HG03439 (cell line): ENCODE data around the gene CDRT4.

Source experiments
- ATAC-seq: cut with Tn5 transposase; IDR thresholded peaks from one replicate; pipeline ENCODE4 v1.9.1; 2021; ENCODE audit warnings: mild to moderate bottlenecking, moderate library complexity; ENCODE audit not compliant: unreplicated experiment

CDRT4 gene

DNA sequence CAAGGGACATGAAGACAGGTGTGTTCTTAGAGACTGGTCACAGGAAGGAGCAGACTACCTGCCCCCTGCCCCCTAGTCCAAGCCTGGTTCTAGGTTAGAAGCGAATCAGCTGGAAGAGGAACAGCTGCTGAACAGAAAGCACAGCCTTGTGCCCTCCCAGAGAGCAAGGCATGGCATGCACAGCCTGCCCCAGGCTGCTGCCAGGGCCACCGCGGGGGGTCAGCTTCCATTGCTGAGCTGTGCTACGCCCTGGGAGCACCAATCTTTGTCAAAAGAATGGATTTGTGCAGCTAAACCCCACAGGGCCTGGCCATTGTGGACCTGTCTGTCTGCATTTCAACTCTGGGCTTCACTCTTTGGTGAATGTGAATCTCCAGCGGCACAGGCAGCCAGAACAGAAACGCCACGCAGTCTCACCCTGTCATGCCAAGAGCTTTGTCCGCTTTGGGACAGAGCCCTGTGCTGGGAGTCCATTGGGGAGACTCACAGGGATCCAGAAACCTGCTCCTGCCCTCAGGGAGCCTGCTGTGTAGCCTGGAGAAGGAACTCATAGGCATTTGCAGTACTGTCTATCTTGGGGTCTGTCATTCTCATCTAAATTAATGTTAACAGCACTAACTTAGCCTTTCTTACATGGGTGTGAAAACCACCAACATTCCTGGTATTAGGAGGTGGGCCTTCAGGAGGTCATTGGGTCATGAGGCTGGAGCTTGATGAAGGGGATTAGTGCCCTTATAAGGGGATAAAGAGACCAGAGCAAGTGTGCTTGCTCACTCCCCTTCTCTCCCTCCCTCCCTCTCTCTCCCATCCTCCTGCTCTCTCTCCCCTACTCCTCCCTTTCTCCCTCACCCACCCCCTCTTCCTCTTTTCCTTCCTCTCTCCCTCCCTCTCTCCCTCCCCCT lies 25.6 kb upstream of the CDRT4 start:
- ATAC-seq: no peak

DNA sequence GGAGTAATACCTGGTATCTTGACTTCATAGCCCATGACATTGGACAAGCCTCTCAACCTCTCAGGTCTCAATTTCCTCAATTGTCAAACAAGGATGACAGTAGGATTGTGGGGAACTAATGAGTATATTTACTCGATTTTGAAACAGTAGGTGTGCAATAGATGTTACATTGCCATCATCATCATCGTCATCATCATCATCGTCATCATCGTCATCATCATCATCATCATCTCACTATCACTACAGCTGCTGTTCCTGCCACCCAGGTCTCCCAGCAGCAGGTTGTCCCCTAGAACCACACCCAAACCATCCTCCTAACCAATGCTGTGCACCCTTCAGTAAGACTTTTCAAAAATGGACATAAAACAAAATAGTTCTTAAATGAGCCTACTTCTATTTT lies 24.8 kb upstream of the CDRT4 start:
- ATAC-seq: no peak

DNA sequence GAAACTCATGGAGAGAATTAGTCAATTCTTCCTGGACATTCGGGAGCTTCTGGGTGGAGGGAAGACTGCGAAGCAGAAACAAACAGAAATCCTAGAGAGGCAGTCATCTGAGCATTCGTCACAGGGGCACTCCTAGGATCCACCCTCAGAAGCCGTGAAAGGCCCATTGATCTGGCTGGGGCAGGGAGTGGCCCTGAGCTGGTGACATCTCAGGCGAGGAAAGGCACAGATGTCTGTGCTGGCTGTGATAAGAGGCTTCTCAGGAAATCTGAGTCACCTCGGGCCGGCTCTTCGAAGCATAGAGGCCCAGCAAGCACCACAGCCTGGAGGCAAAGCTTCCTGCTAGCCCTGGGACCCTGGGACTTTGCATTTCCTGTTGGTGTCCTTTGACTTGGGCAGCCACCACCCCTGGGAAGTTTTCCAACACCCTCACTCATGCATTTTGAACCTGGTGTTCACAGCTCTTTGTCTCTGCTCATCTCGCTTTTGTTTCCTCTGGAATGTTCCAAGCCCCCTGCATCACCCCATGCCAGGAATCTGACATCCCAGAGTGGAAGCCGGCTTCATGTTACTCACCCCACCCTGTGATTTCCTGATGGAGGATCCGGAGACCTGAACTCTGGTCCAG lies 23.3 kb upstream of the CDRT4 start:
- ATAC-seq: no peak

DNA sequence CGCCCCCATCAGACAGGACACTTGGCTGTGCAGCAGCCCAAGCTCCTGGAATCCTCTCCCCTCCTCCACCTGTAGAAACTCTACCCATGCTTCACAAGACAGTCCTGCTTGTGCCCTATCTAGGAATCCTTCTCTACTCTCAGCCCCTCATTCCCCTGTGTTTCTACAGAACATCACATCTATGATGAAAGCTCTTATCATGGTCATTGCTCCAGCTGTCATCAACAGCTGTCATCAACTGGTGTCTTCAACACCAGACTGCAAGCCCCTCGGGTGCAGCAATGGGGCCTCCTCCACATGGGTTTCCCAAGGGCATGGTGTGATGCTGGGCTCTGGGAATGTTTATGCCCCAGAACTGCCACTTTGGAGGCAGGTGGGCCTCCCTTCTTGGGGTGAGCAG lies 21.1 kb upstream of the CDRT4 start:
- ATAC-seq: no peak

DNA sequence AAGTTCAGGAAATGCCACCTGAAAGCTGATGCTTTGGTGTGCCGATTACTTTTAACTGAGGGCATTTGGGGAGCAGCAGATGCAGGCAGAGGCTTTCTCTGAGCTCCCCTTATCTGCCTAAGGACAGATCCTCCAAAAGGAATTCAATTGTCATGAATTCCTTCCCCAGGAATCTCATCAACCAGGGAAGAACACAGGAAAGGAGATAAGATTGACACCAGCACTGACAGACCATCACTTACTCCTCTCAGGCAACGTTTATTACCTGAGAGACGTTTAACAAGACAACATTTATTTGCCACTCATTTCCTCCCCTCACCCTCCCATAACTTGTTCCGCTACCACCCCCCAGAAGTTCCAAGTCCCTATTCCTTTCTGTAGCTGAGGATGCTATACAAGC lies 17.6 kb upstream of the CDRT4 start:
- ATAC-seq: no peak

DNA sequence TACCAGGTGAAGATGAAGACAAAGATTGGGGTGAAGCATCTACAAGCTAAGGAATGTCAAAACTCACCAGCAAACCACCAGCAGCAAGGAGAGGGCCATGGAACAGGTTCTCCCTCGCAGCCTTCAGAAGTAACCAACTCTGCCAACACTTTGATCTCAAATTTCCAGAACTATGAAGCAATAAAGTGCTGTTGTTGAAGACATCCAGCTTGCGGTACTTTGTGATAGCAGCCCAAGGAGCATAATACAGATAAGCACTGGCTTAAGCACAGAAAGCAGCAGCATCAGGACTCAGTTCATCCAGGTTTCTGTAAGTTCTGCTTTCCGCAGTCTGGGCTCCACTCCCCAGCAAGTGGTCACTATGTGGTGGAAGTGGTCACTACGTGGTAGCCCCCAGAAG lies 16.0 kb upstream of the CDRT4 start:
- ATAC-seq: no peak

DNA sequence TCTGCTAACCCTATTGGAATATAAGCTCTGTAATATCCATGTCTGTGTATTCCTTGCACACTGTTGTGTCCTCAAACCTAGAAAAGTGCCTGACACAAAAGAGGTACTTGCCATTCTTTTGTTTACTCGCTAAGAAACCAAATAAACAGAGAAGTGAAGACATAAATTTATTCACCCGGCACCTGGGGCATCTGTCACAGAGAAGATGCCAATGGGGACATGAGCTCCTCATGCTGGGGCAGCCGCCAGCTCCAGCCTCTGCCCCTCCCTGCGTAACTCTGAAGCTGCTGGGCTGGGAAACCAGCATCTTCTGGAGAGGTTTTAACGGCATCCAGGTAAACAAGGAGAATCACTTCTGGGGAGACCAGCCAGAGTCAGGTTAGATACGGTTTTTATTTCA lies 15.1 kb upstream of the CDRT4 start:
- ATAC-seq: no peak

DNA sequence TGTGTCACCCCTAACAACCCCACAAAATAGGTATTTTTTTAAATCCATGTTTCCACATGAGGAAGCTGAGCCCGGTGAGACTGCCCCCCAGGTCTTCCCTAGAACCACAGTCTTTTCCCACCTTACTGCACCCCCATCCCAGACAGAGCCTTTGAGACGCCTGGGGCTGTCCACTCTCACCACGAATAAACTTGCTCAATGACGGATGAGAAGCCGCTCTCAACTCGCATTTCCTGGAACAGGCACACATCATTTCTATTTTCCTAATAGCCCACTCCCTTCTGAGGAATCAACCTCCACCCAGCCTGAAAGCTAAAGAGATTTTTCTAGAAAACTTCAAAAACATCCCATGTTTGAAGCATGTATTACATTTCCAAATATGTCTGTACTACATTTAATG lies 14.1 kb upstream of the CDRT4 start:
- ATAC-seq: no peak

DNA sequence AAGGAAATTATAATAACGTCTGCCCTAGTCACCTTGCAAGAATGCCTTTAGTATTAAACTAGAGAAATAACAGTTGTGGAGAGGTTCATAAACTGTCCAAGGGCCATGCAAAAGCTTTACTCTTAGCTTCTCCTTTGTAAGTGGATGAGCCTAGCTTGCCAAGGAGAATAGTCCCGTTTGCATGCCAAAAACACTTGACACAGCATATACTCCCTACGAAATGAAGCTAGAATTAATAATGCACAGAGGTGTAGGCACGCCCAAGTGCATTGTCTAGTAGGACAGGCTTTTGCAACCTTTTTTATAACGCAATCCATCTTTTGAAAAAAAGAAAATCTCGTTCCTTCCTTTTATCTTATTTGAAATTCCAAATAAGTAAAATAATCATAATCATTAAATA lies 12.8 kb upstream of the CDRT4 start:
- ATAC-seq: no peak

DNA sequence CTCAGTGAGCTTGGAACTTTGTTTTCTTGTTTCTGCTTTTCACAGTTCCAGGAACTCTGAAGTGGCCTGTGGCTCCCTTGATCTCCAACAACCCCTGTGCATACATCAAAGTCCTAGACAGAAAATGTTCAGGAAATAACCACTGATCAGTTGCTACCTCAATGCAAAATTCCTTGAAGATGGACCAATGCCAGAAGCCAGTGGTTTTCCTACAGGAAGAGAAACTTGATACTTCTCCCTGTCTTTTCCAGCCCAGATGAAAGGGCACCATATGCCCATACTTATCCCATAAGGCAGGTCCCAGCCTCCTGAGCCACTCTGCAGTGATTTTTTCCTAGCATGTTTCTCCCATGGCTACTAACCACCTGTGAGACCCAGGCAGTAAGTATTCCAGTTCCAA lies 12.3 kb upstream of the CDRT4 start:
- ATAC-seq: no peak

DNA sequence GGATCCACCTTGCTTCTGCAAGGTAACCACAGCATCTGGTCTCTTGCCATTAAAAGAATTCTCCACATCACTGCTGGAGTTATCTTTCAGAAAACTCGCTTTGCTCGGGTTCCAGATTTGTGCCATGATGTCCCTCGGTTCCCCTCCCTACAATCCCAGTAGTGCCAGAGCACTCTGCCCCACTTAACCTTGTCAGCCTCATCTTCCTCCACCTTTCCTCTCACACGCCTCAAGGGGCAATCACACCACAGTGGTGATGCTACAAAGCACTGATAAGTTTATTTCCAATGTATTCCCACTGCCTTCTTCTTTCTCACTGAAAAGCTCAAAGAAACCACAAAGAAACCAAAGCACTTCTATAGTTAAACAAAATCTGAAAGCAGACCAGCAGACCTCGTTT lies 11.4 kb upstream of the CDRT4 start:
- ATAC-seq: no peak

DNA sequence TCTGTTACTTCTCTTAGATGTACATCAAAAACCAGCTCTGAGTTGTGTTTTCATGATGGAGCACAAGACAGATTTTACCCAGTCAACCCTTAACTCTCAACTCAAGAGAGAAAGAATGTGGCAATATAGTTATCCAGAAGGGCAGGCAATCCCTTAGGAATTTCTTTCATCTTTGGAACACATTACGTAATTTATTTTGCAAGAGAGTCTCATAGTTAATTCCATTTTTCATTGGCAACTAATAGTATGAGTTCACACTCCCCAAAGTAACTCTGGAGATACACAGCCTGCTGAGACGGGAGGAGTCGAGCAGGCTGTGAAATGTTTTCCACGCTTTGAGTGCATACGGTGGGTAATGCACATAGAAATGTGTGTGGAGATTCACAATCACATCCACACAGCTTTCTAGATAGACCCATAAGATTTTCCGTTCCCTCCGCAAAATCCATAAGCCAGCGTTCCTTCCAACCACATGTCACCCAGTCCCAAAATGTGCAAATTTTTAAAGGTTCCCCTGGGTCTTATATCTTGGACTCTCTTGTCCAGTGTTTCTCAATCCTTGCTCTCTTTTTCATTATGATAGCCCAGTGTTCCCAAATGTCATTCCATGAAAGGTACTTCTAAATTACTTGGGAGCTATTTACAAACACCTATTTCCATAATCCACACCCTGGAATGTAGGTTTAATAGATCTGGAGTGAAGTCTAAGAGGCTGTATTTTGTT lies 8.4 kb upstream of the CDRT4 start:
- no peak for ATAC-seq

DNA sequence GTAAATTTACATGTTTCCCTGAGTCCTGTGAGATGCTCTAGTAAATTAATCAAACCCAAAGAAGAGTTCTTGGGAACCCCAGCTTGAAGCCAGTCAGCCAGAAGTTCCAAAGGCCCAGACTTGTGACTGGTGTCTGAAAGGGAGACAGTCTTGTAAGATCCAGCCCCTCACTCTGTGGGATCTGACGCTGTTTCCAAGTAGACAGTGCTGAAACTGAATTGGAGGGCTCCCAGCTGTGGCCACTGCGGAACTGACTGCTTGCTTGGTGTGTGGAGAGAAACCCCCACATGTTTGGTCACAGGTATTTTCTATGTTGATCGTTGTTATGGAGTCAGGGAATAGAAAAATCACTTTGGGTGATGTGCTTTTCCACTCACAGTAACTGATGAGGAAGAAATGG lies 5.5 kb upstream of the CDRT4 start:
- ATAC-seq: no peak

DNA sequence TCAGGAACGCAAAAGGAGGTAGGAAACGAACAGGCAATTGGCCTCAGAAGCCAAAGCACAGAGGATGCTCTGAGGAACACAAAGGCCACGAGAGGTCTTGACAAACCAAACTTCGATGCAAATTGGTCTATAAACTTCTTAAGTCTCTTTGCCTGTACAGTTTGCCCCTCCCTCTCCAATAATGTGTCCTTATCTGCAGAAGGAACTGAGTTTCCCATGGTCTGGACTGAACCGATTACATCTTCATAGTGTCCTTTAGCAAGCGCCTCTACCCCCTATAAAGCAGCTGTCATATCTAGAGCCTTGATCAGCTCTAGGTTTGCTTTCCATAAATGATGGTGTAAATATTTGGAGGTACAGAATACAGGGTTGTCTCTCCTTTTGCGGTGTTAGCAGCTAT lies 3.1 kb upstream of the CDRT4 start:
- ATAC-seq: no peak

DNA sequence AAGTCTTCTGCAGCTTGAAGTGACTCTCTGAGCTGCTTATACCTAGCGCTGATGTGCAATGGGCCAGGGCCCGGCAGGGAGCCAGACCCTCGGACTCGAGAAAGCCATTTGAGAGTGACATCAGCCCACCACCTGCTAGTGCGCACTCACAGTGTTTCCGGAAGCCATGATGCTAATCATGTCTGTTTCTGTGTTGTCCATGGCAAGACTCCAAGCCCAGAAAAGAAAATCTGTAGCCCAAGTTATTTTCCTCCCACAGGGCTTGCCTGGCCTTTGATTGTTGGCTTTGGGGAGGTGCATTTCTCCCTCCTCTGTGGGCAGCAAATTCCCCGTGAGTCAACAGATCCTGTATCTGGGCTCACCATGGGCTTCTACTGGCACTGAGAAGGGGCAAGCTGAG lies 1.8 kb upstream of the CDRT4 start:
- ATAC-seq: no peak

DNA sequence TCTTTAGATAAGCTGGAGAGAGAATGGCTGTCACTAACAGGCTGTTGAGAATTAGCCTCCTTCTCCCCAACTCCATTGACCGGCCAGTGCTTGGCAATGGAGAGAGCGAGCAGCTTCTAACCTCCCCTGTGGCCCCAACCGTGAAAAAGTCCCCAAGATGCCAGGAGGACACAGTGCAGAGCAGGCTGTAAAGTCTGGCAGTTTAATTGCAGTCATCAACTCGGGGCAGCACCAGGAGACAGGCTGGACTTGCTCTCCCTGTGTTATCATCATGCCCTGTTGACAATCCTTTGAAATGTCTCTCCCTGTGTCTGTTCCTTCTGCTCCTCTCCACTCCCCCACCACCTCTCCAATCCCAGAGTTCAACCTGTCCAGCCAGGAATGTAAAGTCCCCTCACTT lies 705 bp upstream of the CDRT4 start:
- no peak for ATAC-seq

DNA sequence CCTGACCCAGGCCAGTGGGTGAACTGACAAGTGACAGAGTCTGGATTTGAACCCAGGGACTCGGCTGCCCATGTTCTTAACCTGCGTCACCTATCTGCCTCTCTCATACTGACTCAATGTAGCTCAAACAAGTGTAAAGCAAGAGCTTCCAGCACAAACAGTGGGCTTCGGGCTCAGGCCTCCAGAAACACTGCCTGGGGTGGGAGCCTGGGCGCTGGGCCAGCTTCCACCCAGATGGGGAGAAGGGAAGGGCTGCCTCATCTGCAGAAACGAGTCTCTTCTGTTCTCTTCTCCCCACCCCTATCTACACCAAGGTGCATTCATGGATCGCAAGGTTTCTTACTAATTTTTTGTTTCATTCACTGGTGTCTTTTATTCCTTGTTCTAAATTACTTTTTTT lies 1.3 kb downstream of the CDRT4 start:
- no peak for ATAC-seq

DNA sequence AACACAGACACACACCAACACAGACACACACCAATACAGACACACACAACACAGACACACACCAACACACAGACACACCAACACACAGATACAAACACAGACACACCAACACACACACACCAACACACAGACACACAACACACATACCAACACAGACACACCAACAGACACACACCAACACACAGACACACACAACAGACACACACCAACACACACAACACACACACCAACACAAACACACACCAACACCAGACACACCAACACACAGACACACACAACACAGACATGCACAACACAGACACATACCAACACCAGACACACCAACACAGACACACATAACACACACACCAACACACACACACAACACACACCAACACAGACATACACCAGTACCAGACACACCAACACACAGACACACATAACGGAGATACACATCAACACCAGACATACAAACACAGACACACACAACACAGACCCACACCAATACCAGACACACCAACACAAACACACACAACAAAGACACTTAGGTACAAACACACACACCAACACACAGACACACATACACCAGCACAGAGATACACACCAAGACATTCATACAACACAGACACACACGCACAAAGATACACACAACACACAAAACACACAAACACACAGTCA lies 2.2 kb downstream of the CDRT4 start:
- ATAC-seq: no peak

DNA sequence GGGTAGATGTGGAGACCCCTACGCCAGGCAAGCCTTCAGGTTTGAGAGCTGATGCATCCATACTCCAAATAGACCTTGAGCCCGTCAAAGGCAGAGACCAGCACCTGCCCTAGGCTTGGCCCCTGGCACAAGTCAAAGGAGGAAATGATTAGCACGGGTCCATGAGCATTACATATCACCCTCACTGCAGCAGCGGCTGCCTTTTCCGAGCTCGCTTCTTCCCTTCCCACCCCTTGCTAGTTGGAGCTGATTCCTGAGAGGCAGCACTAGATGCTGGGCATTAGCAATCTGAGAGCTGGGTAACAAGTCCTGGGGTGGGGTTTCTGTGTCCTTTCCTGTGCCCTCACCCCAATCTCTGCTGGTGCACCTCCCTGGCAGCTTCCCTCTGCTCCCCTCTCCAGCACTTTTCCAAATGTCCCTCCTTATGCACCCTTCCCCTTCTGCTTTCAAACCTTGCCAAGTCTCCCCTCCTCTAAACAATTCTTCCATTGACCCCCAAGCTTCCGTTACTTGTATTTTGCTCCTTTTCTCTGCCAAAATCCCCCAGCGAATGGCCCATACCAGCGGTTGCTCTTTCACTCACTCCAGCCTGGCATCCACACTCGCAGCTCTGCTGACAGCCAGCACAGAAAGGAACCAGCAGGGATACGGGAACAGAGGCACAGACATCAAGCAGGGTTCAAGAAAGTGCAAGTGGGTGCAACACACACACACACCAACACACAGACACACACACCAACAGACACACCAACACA lies 3.0 kb downstream of the CDRT4 start:
- ATAC-seq: no peak

DNA sequence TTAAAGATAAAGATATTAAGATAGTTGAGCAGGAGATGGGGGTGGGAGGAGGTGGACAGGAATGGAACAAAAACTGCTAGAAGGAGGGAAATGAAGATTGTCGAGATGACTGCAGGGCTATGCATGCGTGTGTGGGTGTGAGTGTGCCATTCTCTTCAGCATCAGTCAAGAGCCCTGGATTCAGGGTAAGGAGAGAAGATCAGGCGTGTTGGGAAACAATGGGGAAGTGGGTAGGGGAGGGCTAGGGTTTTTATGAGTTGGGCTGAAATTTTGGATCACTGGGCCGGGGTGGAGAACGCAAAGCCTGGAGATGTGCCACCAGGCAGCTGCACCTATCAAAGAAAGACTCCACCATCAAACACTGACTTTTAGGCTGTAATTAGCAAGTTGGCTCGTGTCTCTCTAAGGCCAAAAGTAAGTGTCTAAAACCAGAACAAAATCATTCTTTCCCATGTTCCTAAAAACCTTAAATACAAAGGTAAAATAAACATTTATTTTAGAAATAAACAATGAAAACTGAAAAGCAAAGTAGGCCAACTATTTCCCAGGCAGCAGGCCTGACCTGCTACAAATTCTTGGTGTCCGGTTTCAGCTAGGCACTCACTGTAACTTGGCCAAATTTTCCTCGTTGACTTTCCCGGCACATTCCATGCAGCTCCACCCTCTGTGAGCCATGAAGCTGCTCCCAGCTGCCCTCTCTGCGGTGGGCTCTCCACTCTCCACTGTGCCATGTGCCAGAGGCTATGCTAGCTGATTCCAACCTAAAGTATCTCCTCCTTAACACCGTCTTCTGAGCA lies 4.2 kb downstream of the CDRT4 start:
- no peak for ATAC-seq
